Measurements from ENCODE around the gene HAUS8.
"Not testable (repeated sequence)": the region's sequence is repeated elsewhere in the genome, so short reads cannot be mapped to it uniquely, and the experiment has no call there.

HAUS8 gene

GRCh38 chr19:17101686-17102628 lies 26.7 kb upstream of the HAUS8 start:
- no peak for DNase-seq (ENCODE audit: low read depth, low spot score)

DNA sequence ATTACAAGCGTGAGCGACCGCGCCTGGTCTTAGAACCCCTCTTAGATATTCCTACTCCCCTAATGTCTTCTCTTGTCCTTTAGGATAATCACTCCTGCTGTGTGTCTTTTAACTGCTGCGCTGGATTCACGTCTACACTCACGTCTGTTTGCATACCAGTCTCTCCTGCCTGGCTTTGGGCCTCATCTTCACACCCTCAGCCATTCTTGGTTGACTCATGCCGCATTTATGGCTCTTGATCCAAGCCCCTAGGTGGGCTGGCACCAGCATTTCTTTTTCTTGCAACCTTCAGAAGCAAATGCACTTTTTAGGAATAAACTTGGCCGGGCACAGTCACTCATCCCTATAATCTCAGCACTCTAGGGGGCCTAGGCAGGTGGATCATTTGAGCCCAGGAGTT lies 23.1 kb upstream of the HAUS8 start:
- no peak for DNase-seq (ENCODE audit: low read depth, low spot score)

DNA sequence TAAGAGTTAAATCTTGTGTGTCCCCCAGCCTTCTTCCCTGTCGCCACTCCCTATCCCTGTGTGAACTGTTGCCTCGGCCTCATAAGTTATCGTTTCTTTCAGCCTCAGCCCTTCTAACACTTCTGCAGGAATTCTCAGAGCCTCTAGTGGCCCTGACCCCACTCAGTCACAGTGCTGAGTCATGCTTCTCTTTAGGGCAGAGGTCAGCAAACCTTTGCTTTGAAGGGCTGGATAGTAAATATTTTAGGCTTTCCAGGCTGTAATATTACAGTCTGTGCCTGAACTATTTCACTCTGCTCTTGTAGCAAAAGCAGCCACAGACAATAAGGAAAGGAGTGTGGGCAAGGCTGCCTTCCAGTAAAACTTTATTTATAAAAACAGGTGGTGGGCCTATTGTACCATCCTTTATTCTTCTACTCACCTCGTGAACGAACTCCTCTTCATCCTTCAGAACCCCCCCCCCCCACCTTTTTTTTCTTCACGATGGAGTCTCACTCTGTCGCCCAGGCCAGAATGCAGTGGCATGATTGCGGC lies 22.4 kb upstream of the HAUS8 start:
- peak; percentile 20 for DNase-seq (ENCODE audit: low read depth, low spot score)

DNA sequence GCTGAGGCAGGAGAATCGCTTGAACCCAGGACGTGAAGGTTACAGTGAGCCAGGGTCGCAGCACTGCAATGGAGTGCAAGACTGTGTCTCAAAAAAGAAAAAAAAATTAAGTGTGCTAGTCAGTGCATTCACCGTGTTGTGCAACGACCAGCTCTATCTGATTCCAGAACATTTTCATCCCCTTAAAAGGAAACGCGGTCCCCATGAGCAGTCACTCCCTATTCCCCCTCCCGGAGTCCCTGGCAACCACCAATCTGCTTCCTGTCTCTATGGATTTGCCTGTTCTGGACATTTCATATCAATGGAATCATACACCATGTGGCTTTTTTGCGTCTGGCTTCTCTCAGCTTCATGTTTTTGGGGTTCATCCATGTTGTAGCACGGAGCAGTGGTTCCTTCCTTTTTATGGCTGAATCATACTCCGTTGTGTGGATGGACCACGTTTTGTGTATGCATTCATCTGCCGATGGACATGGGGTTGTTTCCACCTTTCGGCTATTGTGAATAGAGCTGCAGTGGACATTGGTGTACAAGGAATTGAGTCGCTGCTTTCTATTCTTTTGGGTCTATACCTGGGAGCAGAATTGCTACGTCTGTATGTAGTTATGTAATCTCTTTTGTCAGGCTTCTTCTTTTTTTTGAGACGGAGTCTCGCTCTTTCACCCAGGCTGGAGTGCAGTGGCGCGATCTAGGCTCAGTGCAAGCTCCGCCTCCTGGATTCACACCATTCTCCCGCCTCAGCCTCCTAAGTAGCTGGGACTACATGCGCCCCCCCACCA lies 20.1 kb upstream of the HAUS8 start:
- no peak for DNase-seq (ENCODE audit: low read depth, low spot score)

GRCh38 chr19:17094694-17095093 lies 19.4 kb upstream of the HAUS8 start:
- DNase-seq (ENCODE audit: low read depth, low spot score), result not testable (repeated sequence)

GRCh38 chr19:17092696-17093095 lies 17.4 kb upstream of the HAUS8 start:
- DNase-seq (ENCODE audit: low read depth, low spot score), result no peak

DNA sequence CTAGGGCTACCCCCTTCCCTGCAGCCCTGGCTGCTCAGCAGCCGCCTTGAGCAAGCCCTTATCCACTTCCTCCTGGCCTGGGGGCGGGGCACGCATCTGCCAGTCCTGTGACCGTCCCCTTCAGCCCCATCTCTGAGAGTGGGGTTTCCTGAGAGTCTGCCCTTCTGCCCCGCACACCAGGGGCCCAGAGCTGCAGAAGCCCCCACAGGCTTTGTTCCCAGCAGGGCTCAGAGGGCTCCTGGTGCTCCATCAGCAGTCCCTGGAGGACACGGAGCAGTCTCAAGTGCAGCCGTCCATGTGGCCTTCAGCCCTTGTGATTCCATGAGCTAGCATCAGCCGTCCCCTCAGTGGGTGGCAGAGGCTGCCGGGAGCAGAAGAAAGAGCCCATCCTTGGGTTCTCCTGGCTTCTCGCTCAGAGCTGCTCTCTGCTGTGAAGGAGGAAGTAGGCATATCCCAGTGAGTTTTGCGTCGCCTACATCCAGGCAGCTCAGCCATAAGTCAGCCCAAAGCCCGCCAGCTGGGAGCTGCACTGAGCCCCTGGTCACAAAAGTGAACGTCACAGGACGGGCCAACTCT lies 16.6 kb upstream of the HAUS8 start:
- no peak for DNase-seq (ENCODE audit: low read depth, low spot score)

DNA sequence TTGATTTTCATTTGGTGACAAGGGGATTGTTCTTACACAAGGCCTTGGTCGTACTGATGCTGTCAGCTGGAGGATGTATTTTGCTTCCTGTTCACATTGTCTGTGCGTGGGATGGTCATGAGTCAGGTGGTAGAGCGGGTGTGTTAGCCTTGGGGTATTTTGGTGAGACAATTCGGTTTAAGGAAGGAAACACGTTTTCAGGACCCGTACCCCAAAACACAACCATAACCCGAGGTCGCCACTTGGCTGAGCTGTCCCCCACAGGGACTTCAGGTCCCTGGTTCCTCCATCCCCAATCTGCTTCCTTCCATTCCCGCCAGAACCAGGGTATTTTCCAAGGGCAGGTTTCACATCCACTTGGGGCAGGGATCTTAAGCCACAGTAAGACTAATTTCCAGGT lies 15.3 kb upstream of the HAUS8 start:
- no peak for DNase-seq (ENCODE audit: low read depth, low spot score)

GRCh38 chr19:17088552-17088951 lies 13.3 kb upstream of the HAUS8 start:
- DNase-seq (ENCODE audit: low read depth, low spot score), result no peak

DNA sequence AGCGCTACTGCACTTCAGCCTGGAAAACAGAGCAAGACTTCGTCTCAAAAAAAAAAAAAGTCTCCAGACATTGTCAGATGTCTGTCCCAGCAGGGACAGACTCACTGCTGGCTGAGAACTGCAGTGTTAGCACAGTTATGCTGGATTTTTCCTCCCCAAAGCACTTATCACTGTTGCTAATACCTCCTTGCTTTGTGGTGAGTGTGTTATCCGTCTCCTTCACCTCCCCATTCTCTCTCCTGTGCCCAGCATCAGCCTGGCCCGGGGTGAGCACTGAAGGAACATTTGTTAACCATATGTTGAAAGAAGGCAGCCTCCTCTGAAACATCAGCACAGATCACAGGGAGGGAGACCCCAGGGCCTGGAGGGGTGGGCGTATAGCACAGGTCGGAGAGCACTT lies 11.6 kb upstream of the HAUS8 start:
- no peak for DNase-seq (ENCODE audit: low read depth, low spot score)

- DNase-seq (ENCODE audit: low read depth, low spot score), result no peak
Measured at GRCh38 chr19:17086120-17086519, 10.9 kb upstream of the HAUS8 start.

- no peak for DNase-seq (ENCODE audit: low read depth, low spot score)
Measured at GRCh38 chr19:17081672-17082630, 6.7 kb upstream of the HAUS8 start.

DNA sequence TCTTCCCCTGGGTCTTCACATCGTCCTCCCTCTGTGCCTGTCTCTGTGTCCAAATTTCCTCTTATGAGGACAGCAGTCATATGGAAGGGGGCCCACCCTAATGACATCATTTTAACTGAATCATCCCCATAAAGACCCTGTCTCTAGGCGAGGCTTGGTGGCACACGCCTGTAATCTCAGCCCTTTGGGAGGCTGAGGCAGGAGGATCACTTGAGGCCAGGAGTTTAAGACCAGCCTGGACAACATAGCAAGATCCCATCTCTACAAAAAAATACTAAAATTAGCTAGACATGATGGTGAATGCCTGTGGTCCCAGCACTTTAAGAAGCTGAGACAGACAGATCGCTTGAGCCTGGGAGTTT lies 5.2 kb upstream of the HAUS8 start:
- no peak for DNase-seq (ENCODE audit: low read depth, low spot score)

DNA sequence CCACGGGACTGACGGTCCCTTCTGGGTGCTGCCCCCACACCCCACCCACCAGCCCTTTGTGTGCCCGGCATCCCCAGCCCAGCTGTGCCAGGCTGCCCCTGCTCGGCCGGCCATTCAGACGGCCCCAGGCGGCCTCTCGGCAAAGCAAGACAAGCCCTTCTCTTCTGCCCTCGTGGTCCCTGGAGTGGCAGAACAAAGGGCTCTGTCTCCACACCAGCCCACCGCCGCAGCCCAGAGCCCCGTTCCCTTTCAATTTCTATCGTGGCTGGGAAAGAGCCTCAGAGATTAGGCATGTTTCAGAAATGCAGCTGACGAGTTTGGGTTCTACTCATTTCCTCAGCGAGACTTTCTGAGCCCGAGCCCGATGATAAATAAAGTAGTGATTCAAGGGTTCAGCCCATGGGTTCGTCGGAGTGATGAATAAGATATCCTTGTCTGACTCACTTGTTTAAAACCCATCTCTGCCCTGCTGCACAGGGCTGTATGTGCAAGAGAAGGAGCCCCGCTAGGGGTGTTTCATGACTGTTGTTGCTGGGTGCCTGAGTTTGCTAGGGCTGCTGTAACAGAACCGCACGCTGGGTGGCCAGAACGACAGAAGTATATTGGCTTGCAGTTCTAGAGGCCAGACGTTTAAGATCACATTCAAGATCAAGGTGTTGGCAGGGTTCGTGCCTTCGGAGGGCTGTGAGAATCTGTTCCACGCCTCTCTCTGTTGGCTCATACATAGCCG lies 4.6 kb upstream of the HAUS8 start:
- DNase-seq (ENCODE audit: low read depth, low spot score), result peak; percentile 97

DNA sequence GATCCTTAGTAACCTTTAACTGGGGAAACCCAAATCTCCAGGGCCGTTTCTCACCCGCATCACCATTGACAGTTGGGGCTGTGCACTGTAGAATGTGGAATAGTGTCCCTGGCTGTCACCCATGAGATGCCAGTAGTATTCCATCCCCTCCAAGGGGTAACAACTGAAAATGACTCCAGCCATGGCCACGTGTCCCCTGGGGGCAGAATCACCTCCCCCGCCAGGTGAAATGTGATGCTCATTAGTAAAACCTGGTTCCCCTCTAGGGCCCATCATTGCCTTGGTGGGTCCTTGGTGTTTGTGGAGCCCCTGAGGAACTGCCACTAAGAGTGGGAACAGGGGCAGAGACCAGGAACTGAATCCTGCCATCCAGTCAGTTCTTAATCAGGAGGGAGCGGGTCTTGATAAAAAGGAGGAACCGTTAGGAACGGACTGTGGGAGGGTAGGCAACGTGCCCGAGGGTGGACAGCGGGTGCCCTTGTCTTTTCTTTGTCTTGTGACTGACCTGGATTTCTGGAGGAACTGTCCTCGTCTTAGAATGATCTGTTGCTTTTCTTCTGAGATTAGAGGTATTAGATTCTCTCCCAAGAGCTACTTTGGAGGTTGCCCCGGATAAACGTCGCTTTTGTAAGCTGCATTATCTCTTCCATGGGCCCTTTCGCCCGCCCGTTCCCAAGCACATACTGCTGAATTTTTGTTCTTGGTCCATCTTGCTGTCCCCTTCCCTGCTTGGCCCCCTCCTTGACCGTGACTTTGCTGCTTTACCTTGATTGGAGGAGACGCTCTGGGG lies 3.9 kb upstream of the HAUS8 start:
- peak; percentile 11 for DNase-seq (ENCODE audit: low read depth, low spot score)

DNA sequence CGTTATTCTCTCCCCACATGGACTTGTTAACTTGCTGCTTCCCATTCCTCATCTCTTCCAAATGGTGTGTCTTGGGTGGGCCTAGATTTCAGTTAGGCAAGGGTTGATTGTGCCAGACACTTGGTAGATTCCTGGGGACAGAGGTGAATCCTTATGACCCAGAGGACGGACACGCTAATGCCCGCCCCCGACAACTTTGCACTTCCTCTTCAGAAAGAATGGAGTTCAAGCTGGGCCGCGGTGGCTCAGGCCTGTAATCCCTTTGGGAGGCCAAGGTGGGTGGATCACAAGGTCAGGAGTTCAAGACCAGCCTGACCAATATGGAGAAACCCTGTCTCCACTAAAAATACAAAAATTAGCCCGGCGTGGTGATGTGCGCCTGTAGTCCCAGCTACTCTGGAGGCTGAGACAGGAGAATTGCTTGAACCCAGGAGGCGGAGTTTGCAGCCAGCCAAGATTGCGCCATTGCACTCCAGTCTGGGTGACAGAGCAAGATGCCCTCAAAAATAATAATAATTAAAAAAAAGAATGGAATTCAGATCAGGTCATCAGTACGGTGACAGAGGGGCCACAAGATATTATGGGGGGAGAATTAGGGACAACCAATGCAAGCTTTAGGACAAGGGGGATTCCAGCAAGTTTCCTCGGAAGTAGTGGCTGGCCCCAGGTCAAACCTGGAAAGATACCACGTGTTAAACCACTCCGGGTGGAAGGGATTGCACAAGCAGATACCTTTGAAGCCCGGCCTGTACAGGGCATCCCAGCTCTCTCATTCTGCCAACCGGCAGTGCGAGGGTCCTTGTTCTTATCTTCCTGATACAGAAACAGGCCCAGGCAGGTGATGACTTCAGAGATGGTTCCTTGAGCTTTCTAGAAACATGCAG lies 3.0 kb upstream of the HAUS8 start:
- DNase-seq (ENCODE audit: low read depth, low spot score), result no peak

- no peak for DNase-seq (ENCODE audit: low read depth, low spot score)
Measured at GRCh38 chr19:17077447-17078028, 2.3 kb upstream of the HAUS8 start.

DNA sequence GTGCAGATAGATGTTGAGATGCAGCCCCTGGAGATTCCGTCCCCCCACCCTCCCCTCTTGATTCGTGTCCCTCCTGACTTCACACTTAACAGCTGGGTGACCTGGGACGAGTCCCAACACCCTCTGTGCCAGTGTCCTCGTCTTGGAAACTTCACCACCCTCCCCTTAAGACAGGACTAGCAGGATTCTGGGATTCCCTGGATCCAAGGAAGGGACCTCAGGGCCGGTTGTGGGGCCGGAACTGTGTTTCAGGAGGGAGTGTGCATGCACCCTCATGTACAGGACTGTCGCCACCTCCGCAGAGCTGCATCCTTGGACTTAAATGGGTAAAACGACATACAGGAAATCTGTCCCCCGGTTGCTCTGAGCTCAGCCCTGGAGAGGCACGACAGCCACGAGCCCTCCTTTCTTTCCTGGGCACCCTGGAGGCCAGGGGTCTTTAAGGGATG lies 1.3 kb upstream of the HAUS8 start:
- peak; percentile 37 for DNase-seq (ENCODE audit: low read depth, low spot score)
